Astrocyte of the spinal cord (primary cell): ENCODE measurements around the gene PKN1.
A peak's percentile ranks its signal among the peaks of the same experiment; 100 is the strongest.

ENCODE experiments used
- DNase-seq: peaks from one replicate; pipeline ENCODE4 v3.0.0; 2011; ENCODE audit warnings: low read depth, low spot score
- H3K4me3 ChIP-seq: 2 replicates; pipeline ENCODE4 v1.5.1; 2011; ENCODE audit warnings: low read depth, mild to moderate bottlenecking, low read length, moderate library complexity
- CTCF ChIP-seq: IDR thresholded peaks from 2 replicates; pipeline ENCODE4 v1.5.1; 2012; ENCODE audit warnings: low read depth, mild to moderate bottlenecking, low read length, inconsistent platforms
- in situ Hi-C: cut with HindIII; loops from 2 replicates; pipeline ENCODE4 v1.10.0; 2017; ENCODE audit warnings: low sequenced_read_pairs

Gene PKN1

GRCh38 chr19:14411938-14412245, 21.2 kb upstream of the PKN1 start:
- in situ Hi-C loops: no loop called here
- no peak for DNase-seq
- H3K4me3 ChIP-seq: no peak overlapping the region
- TF ChIP-seq CTCF: no peak

- TF ChIP-seq CTCF: no peak
- H3K4me3 ChIP-seq: no peak overlapping the region
- DNase-seq: no peak
- in situ Hi-C loops: no loop called here
Observed at GRCh38 chr19:14412324-14412995, 20.6 kb upstream of the PKN1 start.

GRCh38 chr19:14412996-14413692, 20.0 kb upstream of the PKN1 start:
- in situ Hi-C loops: no loop called here
- no peak for DNase-seq
- TF ChIP-seq CTCF: no peak
- H3K4me3 ChIP-seq: no peak overlapping the region

GRCh38 chr19:14413693-14414181, 19.4 kb upstream of the PKN1 start:
- TF ChIP-seq CTCF: no peak
- DNase-seq: peak; percentile 67
- no peak overlapping the region for H3K4me3 ChIP-seq
- in situ Hi-C loops: no loop called here

GRCh38 chr19:14414926-14415690, 18.0 kb upstream of the PKN1 start:
- H3K4me3 ChIP-seq: no peak overlapping the region
- in situ Hi-C loops: no loop called here
- TF ChIP-seq CTCF: no peak
- DNase-seq: no peak

GRCh38 chr19:14416817-14417231, 16.3 kb upstream of the PKN1 start:
- no peak for DNase-seq
- no peak overlapping the region for H3K4me3 ChIP-seq
- TF ChIP-seq CTCF: no peak
- in situ Hi-C loops: no loop called here
